A549 (cell line): ENCODE results near the gene KSR1. TPM values are rescaled to one million over a fixed set of nuclear protein-coding genes. Genes with fewer than 3 reads are reported as not detected.

ENCODE experiments used
- ATAC-seq, 2 experiments: fragments of 200-7000 bp in 1 of 2; fragments of >200 bp in 1 of 2; cut with Nextera tagmentation in 1 of 2; cut with Tn5 transposase in 1 of 2; 3 replicates each; pipeline versions ENCODE4 v1.8.0 to v1.9.1; 2018 to 2020; ENCODE audit warnings: mild to moderate bottlenecking in 1 of 2, moderate library complexity in 1 of 2
- CTCF ChIA-PET: fragments of 300-600 bp; sonication (Branson Sonifier 250); formaldehyde crosslinking; extraction: SDS; loops from one replicate; lab custom pipeline; 2021; ENCODE audit warnings: antibody characterized with exemption, inconsistent platforms; lab: Yijun Ruan, JAX
- POLR2A ChIA-PET: fragments of 350-600 bp; formaldehyde crosslinking; extraction: SDS; loops from one replicate; lab custom pipeline; 2021; ENCODE audit warnings: antibody characterized with exemption, inconsistent platforms; lab: Yijun Ruan, JAX
- DNase-seq, 2 experiments: peaks; one replicate each; pipeline versions ENCODE4 v3.0.0 to v3.0.0-alpha.2; 2011 to 2016; ENCODE audit warnings: low read depth in 1 of 2, low spot score in 1 of 2
- FAIRE-seq: peaks from 2 replicates; lab custom pipeline; 2011; peaks lifted over from hg19 to GRCh38; lab: Jason Lieb, UNC
- H3K27ac ChIP-seq, 2 experiments: fragments of >200 bp; sonication (Bioruptor Twin); formaldehyde crosslinking; 3 replicates each; pipeline ENCODE4 v1.5.1; 2016 to 2017
- H3K4me1 ChIP-seq: fragments of >200 bp; sonication (Bioruptor Twin); formaldehyde crosslinking; 3 replicates; pipeline ENCODE4 v1.6.1; 2016
- H3K4me2 ChIP-seq: fragments of >200 bp; sonication (Bioruptor Twin); formaldehyde crosslinking; 3 replicates; pipeline ENCODE4 v1.6.1; 2016
- H3K4me3 ChIP-seq: fragments of >200 bp; sonication (Bioruptor Twin); formaldehyde crosslinking; 3 replicates; pipeline ENCODE4 v1.5.1; 2016
- H3K9me3 ChIP-seq: fragments of >200 bp; sonication (Bioruptor Twin); formaldehyde crosslinking; 3 replicates; pipeline ENCODE4 v1.6.1; 2016
- BHLHE40 ChIP-seq: IDR thresholded peaks from 2 replicates; pipeline ENCODE4 v1.6.1; 2012; ENCODE audit warnings: low read depth, low read length, inconsistent platforms
- CBX2 ChIP-seq: fragments of 200-600 bp; sonication (generic); IDR thresholded peaks from 2 replicates; pipeline ENCODE4 v1.6.1; 2016; ENCODE audit warnings: low read depth, mild to moderate bottlenecking, borderline replicate concordance
- CBX8 ChIP-seq: fragments of 200-600 bp; sonication (generic); IDR thresholded peaks from 2 replicates; pipeline ENCODE4 v1.6.1; 2016
- CHD2 ChIP-seq: fragments of 150-350 bp; IDR thresholded peaks from 2 replicates; pipeline ENCODE4 v1.6.1; 2014; ENCODE audit warnings: low read length; ENCODE audit not compliant: partially characterized antibody
- CHD4 ChIP-seq: fragments of 200-600 bp; sonication (generic); IDR thresholded peaks from 2 replicates; pipeline ENCODE4 v1.6.1; 2016; ENCODE audit warnings: antibody characterized with exemption, mild to moderate bottlenecking, borderline replicate concordance
- CTCF ChIP-seq: fragments of >200 bp; sonication (Bioruptor Twin); formaldehyde crosslinking; IDR thresholded peaks from 3 replicates; pipeline ENCODE4 v1.5.1; 2016
- ESRRA ChIP-seq: fragments of 150-350 bp; IDR thresholded peaks from 2 replicates; pipeline ENCODE4 v1.6.1; 2014; ENCODE audit warnings: mild to moderate bottlenecking, low read length, borderline replicate concordance
- FOSB ChIP-seq: fragments of 250-450 bp; sonication (Bioruptor Pico); IDR thresholded peaks from 2 replicates; pipeline ENCODE4 v1.5.0; 2020; ENCODE audit warnings: mild to moderate bottlenecking, moderate library complexity
- FOSL2 ChIP-seq, 2 experiments: fragments of 450-650 bp in 1 of 2; fragments of >200 bp in 1 of 2; sonication (Bioruptor Twin) in 1 of 2; formaldehyde crosslinking; IDR thresholded peaks; 2 replicates each; pipeline versions ENCODE4 v1.5.0 to v1.6.1; 2016 to 2020; ENCODE audit warnings: mild to moderate bottlenecking in 1 of 2, moderate library complexity in 1 of 2
- GATA3 ChIP-seq: IDR thresholded peaks from 2 replicates; pipeline ENCODE4 v1.6.1; 2012; ENCODE audit warnings: borderline replicate concordance
- HES2 ChIP-seq: fragments of >200 bp; sonication (Bioruptor Twin); formaldehyde crosslinking; IDR thresholded peaks from 2 replicates; pipeline ENCODE4 v1.6.1; 2016
- HMGXB4 ChIP-seq: fragments of 250-450 bp; sonication (Bioruptor Pico); IDR thresholded peaks from 2 replicates; pipeline ENCODE4 v1.5.0; 2021; ENCODE audit warnings: mild to moderate bottlenecking, moderate library complexity, borderline replicate concordance
- JUNB ChIP-seq: fragments of >200 bp; sonication (Bioruptor Twin); formaldehyde crosslinking; IDR thresholded peaks from 2 replicates; pipeline ENCODE4 v1.6.1; 2016
- NPAS2 ChIP-seq: fragments of 250-450 bp; sonication (Bioruptor Pico); IDR thresholded peaks from 2 replicates; pipeline ENCODE4 v1.8.0; 2022; ENCODE audit warnings: mild to moderate bottlenecking, moderate library complexity, borderline replicate concordance
- RARB ChIP-seq: fragments of 250-450 bp; sonication (Bioruptor Pico); IDR thresholded peaks from 2 replicates; pipeline ENCODE4 v1.8.0; 2021; ENCODE audit warnings: mild to moderate bottlenecking, moderate library complexity
- REST ChIP-seq: fragments of 200-600 bp; sonication (generic); IDR thresholded peaks from 2 replicates; pipeline ENCODE4 v1.6.1; 2016; ENCODE audit warnings: antibody characterized with exemption, mild to moderate bottlenecking, moderate library complexity
- RFX5 ChIP-seq: fragments of 450-650 bp; IDR thresholded peaks from 2 replicates; pipeline ENCODE4 v1.7.1; 2014; ENCODE audit warnings: antibody characterized with exemption, mild to moderate bottlenecking, moderate library complexity
- SMC3 ChIP-seq: fragments of >200 bp; sonication (Bioruptor Twin); formaldehyde crosslinking; IDR thresholded peaks from 3 replicates; pipeline ENCODE4 v1.6.1; 2018; ENCODE audit warnings: inconsistent platforms
- SREBF2 ChIP-seq: fragments of 450-650 bp; IDR thresholded peaks from 2 replicates; pipeline ENCODE4 v1.6.1; 2014; ENCODE audit warnings: mild to moderate bottlenecking, moderate library complexity
- ZC3H11A ChIP-seq: fragments of 450-650 bp; IDR thresholded peaks from 2 replicates; pipeline ENCODE4 v1.6.1; 2014; ENCODE audit warnings: antibody characterized with exemption, mild to moderate bottlenecking
- ZSCAN20 ChIP-seq: fragments of 250-450 bp; sonication (Bioruptor Pico); IDR thresholded peaks from 2 replicates; pipeline ENCODE4 v1.8.0; 2022; ENCODE audit warnings: mild to moderate bottlenecking, moderate library complexity
- WGBS: methylation state at CpG from one replicate; pipeline ENCODE4 v1.1.6; 2017; ENCODE audit errors: missing lambda C conversion rate; 5-methylcytosine and 5-hydroxymethylcytosine counted together
- polyA plus RNA-seq, 4 experiments: library from polyadenylated mRNA; depleted of rRNA in 3 of 4; stranded (reverse); fragments of >200 nt; fragmentation: RNase III in 1 of 4; extraction: RNeasy Plus Mini Kit Qiagen cat#74134 plus additional on column Dnase treatment in 1 of 4; gene quantifications; 2 replicates in 3 of 4; 3 replicates in 1 of 4; pipeline ENCODE4 v1.2.3, GENCODE V29; 2011 to 2017
- TF ChIP-seq, protein P1 (sequence below): fragments of 450-650 bp; IDR thresholded peaks from 2 replicates; pipeline ENCODE4 v1.6.1; 2014; ENCODE audit warnings: antibody characterized with exemption
- TF ChIP-seq, protein P2 (sequence below): fragments of 250-450 bp; sonication (Bioruptor Pico); IDR thresholded peaks from 2 replicates; pipeline ENCODE4 v1.5.0; 2020; ENCODE audit warnings: low read depth, mild to moderate bottlenecking, moderate library complexity

The KSR1 gene
- polyA plus RNA-seq, 2 of the 4 experiments (the other 2 are of a cell fraction), result 13.3 to 14.6 TPM

DNA sequence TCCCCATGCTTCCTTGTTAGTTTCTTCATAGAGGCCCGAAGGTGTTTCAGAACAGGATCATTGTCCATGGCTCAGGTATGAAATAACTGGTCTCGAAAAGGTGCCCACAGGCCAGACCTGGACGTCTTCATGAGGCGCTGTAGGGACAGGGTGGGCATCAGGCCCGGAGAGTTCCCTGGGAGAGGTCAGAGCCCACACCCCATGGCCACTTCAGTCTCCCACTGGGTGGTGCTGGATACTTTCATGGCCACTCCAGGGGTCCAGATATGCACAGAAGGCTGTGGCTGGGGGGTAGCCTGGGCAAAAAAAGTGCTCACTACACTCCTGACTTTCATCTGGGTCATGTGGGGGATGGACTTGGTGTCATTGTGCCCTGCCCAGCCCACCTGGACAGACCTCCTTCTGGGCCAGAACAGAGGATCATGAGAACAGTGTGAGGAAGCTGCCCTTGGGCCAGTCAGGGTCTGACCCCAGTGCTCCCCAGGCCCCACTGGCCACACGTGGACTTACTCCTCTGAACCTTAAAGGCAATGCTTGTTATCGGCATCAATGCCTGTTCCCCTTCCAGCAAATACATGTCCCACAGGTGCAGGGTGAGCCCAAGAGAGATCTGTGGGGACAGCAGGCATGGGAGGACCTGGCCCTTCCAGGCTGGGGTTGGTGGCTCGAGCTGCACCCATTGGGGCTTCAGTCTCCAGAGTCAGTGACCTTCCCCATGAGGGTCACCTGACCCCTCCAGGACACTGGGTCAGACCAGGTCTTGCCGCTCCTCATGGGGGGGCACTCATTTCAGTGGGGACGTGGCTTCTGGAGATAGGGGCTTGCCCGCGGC lies 211.6 kb downstream of the KSR1 start:
- no peaks in the 10 kb centered on the region for H3K4me1 ChIP-seq
- DNase-seq, result no peak
- CTCF ChIA-PET, result interaction anchor here (1.3 to 3.2 kb wide), 2 partner anchors 10 to 13 kb away, joined by 4 to 13 read pairs; no protein-coding TSS in a partner anchor

GRCh38 chr17:27668488-27668823 lies 212.2 kb downstream of the KSR1 start:
- POLR2A ChIA-PET, result no interaction called here
- no peak for FAIRE-seq
- 12% methylated on average over 1 of the region's 2 CpGs for WGBS
- ATAC-seq, result no peak
- TF ChIP-seq CBX8, result no peak
- no peak for TF ChIP-seq RARB (CRISPR knock-in tag)
- TF ChIP-seq ZSCAN20, result no peak
- TF ChIP-seq HES2, result no peak
- TF ChIP-seq SMC3, result no peak
- TF ChIP-seq SREBF2, result no peak
- no peak for TF ChIP-seq GATA3
- no peak for TF ChIP-seq ESRRA
- TF ChIP-seq, protein P1, sequence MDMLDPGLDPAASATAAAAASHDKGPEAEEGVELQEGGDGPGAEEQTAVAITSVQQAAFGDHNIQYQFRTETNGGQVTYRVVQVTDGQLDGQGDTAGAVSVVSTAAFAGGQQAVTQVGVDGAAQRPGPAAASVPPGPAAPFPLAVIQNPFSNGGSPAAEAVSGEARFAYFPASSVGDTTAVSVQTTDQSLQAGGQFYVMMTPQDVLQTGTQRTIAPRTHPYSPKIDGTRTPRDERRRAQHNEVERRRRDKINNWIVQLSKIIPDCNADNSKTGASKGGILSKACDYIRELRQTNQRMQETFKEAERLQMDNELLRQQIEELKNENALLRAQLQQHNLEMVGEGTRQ, result no peak
- TF ChIP-seq, protein P2, sequence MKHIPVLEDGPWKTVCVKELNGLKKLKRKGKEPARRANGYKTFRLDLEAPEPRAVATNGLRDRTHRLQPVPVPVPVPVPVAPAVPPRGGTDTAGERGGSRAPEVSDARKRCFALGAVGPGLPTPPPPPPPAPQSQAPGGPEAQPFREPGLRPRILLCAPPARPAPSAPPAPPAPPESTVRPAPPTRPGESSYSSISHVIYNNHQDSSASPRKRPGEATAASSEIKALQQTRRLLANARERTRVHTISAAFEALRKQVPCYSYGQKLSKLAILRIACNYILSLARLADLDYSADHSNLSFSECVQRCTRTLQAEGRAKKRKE (CRISPR knock-in tag), result no peak
- no peak for TF ChIP-seq CHD4
- TF ChIP-seq RFX5, result no peak
- no peak for TF ChIP-seq FOSL2 (IDR thresholded peaks at IDR 0.05)
- no peak for TF ChIP-seq FOSL2 (CRISPR knock-in tag; IDR thresholded peaks at IDR 0.05)
- TF ChIP-seq CTCF, result no peak
- no peak for TF ChIP-seq REST
- TF ChIP-seq JUNB, result no peak
- no peak for TF ChIP-seq NPAS2
- TF ChIP-seq FOSB (CRISPR knock-in tag), result no peak
- no peak for TF ChIP-seq CBX2
- Histone ChIP-seq H3K4me2 (no peak overlapping the region), H3K27ac (no peak overlapping the region), H3K4me3 (no peak overlapping the region), H3K9me3 (no peaks in the 10 kb centered on the region), H3K4me1 (no peaks in the 10 kb centered on the region)
- CTCF ChIA-PET, result interaction anchor here (0.7 to 3.2 kb wide), 4 partner anchors 9 to 89 kb away, joined by 3 to 13 read pairs (median 4); no protein-coding TSS in a partner anchor
- DNase-seq, result no peak

More for the DNA sequence above, 211.6 kb downstream of the KSR1 start:
- Histone ChIP-seq H3K4me3 (no peak overlapping the region), H3K27ac (no peak overlapping the region), H3K9me3 (no peaks in the 10 kb centered on the region), H3K4me2 (no peak overlapping the region)
- POLR2A ChIA-PET, result no interaction called here
- FAIRE-seq (no peak), ATAC-seq (no peak)
- TF ChIP-seq FOSB (CRISPR knock-in tag), result no peak
- no peak for TF ChIP-seq HMGXB4 (CRISPR knock-in tag)
- TF ChIP-seq BHLHE40, result no peak
- TF ChIP-seq CBX8, result no peak
- no peak for TF ChIP-seq ZC3H11A
- TF ChIP-seq CHD2, result no peak
- WGBS, result 39% methylated on average over 7 of the region's 12 CpGs
